ENCODE measurements around the gene STARD5. TPM values are rescaled to one million over a fixed set of nuclear protein-coding genes. Genes with fewer than 3 reads are reported as not detected.

Gene STARD5
- total and polyA plus RNA-seq, 2 experiments from 2014 or later = 3.8 to 10.1 TPM

- TF ChIP-seq, protein P1, sequence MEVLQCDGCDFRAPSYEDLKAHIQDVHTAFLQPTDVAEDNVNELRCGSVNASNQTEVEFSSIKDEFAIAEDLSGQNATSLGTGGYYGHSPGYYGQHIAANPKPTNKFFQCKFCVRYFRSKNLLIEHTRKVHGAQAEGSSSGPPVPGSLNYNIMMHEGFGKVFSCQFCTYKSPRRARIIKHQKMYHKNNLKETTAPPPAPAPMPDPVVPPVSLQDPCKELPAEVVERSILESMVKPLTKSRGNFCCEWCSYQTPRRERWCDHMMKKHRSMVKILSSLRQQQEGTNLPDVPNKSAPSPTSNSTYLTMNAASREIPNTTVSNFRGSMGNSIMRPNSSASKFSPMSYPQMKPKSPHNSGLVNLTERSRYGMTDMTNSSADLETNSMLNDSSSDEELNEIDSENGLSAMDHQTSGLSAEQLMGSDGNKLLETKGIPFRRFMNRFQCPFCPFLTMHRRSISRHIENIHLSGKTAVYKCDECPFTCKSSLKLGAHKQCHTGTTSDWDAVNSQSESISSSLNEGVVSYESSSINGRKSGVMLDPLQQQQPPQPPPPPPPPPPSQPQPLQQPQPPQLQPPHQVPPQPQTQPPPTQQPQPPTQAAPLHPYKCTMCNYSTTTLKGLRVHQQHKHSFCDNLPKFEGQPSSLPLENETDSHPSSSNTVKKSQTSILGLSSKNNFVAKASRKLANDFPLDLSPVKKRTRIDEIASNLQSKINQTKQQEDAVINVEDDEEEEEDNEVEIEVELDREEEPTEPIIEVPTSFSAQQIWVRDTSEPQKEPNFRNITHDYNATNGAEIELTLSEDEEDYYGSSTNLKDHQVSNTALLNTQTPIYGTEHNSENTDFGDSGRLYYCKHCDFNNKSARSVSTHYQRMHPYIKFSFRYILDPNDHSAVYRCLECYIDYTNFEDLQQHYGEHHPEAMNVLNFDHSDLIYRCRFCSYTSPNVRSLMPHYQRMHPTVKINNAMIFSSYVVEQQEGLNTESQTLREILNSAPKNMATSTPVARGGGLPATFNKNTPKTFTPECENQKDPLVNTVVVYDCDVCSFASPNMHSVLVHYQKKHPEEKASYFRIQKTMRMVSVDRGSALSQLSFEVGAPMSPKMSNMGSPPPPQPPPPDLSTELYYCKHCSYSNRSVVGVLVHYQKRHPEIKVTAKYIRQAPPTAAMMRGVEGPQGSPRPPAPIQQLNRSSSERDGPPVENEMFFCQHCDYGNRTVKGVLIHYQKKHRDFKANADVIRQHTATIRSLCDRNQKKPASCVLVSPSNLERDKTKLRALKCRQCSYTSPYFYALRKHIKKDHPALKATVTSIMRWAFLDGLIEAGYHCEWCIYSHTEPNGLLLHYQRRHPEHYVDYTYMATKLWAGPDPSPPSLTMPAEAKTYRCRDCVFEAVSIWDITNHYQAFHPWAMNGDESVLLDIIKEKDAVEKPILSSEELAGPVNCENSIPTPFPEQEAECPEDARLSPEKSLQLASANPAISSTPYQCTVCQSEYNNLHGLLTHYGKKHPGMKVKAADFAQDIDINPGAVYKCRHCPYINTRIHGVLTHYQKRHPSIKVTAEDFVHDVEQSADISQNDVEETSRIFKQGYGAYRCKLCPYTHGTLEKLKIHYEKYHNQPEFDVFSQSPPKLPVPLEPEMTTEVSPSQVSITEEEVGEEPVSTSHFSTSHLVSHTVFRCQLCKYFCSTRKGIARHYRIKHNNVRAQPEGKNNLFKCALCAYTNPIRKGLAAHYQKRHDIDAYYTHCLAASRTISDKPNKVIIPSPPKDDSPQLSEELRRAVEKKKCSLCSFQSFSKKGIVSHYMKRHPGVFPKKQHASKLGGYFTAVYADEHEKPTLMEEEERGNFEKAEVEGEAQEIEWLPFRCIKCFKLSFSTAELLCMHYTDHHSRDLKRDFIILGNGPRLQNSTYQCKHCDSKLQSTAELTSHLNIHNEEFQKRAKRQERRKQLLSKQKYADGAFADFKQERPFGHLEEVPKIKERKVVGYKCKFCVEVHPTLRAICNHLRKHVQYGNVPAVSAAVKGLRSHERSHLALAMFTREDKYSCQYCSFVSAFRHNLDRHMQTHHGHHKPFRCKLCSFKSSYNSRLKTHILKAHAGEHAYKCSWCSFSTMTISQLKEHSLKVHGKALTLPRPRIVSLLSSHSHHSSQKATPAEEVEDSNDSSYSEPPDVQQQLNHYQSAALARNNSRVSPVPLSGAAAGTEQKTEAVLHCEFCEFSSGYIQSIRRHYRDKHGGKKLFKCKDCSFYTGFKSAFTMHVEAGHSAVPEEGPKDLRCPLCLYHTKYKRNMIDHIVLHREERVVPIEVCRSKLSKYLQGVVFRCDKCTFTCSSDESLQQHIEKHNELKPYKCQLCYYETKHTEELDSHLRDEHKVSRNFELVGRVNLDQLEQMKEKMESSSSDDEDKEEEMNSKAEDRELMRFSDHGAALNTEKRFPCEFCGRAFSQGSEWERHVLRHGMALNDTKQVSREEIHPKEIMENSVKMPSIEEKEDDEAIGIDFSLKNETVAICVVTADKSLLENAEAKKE (CRISPR knock-in tag; IDR thresholded peaks at IDR 0.05) = no peak
- TF ChIP-seq ZNF331 (CRISPR knock-in tag; IDR thresholded peaks at IDR 0.05; ENCODE audit: low read depth) (no peak), CREB1 (CRISPR knock-in tag; IDR thresholded peaks at IDR 0.05; ENCODE audit: low read depth) (no peak), EZH2 (IDR thresholded peaks at IDR 0.05; ENCODE audit: low read depth, unreplicated experiment) (no peak)
Measured at GRCh38 chr15:81313686-81314085, 10.3 kb downstream of the STARD5 start (continued).

DNA sequence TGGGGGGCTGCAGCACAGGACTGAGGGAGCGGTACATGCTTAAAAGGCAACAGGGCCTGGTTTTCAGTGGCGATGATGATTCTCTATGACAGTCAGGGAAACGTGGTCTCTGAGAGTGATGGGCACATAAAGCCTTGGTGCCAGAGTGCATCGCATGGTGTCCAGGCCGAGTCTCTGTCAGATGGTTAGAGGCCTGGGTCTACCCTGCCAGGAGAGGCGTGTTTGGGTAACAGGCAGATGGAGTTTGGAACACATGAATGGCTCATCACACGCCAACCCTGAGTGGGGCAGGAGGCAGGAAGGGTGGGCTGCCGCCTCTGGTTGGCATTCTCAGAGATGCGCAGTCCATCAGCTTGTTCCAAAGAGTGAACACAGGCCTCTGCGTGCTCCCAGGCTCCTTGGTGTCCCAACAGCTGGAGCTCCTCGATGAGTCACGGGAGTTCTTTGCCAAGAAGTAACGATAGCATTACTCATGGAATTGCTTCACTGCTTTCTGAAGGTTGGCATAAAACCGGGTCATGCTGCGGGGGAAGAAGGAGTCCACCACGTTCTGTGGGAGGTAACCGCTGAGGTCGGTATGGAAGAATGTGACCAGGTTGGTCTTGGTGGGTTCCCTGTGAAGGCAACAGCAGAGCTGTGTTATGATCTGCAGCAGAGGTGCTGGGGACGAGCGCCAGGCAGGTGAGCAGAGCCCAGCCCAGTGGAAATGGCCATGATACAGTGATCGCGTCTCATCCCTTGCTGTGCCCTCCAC, 11.0 kb downstream of the STARD5 start:
- Histone ChIP-seq H3K36me3 (ENCODE audit: insufficient read depth) (no peaks in the 10 kb centered on the region), H4K20me1 (replicated peaks; ENCODE audit: insufficient read depth) (no peaks in the 10 kb centered on the region), H3F3A (replicated peaks; ENCODE audit: low read depth) (no peaks in the 10 kb centered on the region), H3K4me1 (ENCODE audit: insufficient read depth) (no peaks in the 10 kb centered on the region), H3K27me3 (ENCODE audit: insufficient read depth) (no peaks in the 10 kb centered on the region), H3K4me3 (no peak overlapping the region), H3K79me2 (replicated peaks; ENCODE audit: insufficient read depth) (no peaks in the 10 kb centered on the region), H3K4me2 (no peak overlapping the region), H3K27ac (ENCODE audit: low read depth) (no peak overlapping the region), H2AFZ (no peak overlapping the region), H3K9me2 (ENCODE audit: insufficient read depth) (0 out of 2 replicates have a peak, but pooled peaks cover 4% of the 10 kb centered on the region)
- Mint-ChIP-seq H3K9me3 (no peaks in the 10 kb centered on the region), H3K4me3 (no peak overlapping the region), H3K4me1 (no peaks in the 10 kb centered on the region), H3K36me3 (ENCODE audit: low read depth) (peaks cover 20% of the 10 kb centered on the region), H3K27me3 (ENCODE audit: insufficient read depth, low read depth, poor library complexity) (peaks cover 2% of the 10 kb centered on the region), H3K27ac (no peak overlapping the region)
- ATAC-seq (no peak), DNase-seq (ENCODE audit: low spot score) (no peak)
- no peak for TF ChIP-seq CREB1 (CRISPR knock-in tag; IDR thresholded peaks at IDR 0.05; ENCODE audit: low read depth)
- TF ChIP-seq, protein P1 (CRISPR knock-in tag; IDR thresholded peaks at IDR 0.05) = no peak

All from GM23338 (cell line).